Esophagus squamous epithelium (tissue), 4 donors: Measurements from ENCODE around the gene NOSTRIN.

Source experiments
- CTCF ChIP-seq, 6 experiments: fragments of 450-650 bp in 4 of 6; fragments of 200-600 bp in 2 of 6; sonication (generic) in 2 of 6; IDR thresholded peaks; one replicate each; pipeline ENCODE4 v1.5.1; 2016 to 2019; ENCODE audit warnings: antibody characterized with exemption in 6 of 6, mild to moderate bottlenecking in 4 of 6, moderate library complexity in 4 of 6
- POLR2A ChIP-seq, 4 donors: fragments of 450-650 bp; IDR thresholded peaks; one replicate each; pipeline ENCODE4 v1.6.1; 2017; ENCODE audit warnings: antibody characterized with exemption in 4 of 4, mild to moderate bottlenecking in 4 of 4, moderate library complexity in 3 of 4

- TF ChIP-seq CTCF (IDR thresholded peaks at IDR 0.05) (no peak), POLR2A (IDR thresholded peaks at IDR 0.05) (no peak)
Measured at GRCh38 chr2:168787782-168788376, 14.6 kb upstream of the NOSTRIN start.
